T-helper 17 cell (primary cell): ENCODE data around the gene EML4. TPM values are rescaled to one million over a fixed set of nuclear protein-coding genes. Genes with fewer than 3 reads are reported as not detected.
A peak's percentile ranks its signal among the peaks of the same experiment; 100 is the strongest.
"Not testable (repeated sequence)": the region's sequence is repeated elsewhere in the genome, so short reads cannot be mapped to it uniquely, and the experiment has no call there.

ENCODE experiments used
- ATAC-seq: fragments of 150-1000 bp; cut with Tn5 transposase; 2 replicates; pipeline ENCODE4 v1.10.0; 2021; ENCODE audit warnings: mild to moderate bottlenecking, moderate library complexity
- DNase-seq, 3 donors: peaks; one replicate each; pipeline versions ENCODE4 v3.0.0 to v3.0.0-alpha.2; 2020 to 2021
- H3K9me3 ChIP-seq: one replicate; pipeline ENCODE4 v1.7.0; 2013; ENCODE audit warnings: low read length, mild to moderate bottlenecking; ENCODE audit not compliant: control insufficient read depth, poor library complexity, severe bottlenecking
- H3K27ac Mint-ChIP-seq: one replicate; pipeline ENCODE4 v1.8.0; 2022; ENCODE audit warnings: mild to moderate bottlenecking, moderate library complexity, mixed read lengths
- H3K27me3 Mint-ChIP-seq: one replicate; pipeline ENCODE4 v1.8.0; 2022; ENCODE audit warnings: mixed read lengths
- H3K36me3 Mint-ChIP-seq: one replicate; pipeline ENCODE4 v1.8.0; 2022; ENCODE audit warnings: low read depth, mixed read lengths
- H3K4me1 Mint-ChIP-seq: one replicate; pipeline ENCODE4 v1.8.0; 2022; ENCODE audit warnings: mild to moderate bottlenecking, mixed read lengths
- H3K4me3 Mint-ChIP-seq: one replicate; pipeline ENCODE4 v1.8.0; 2022; ENCODE audit warnings: mild to moderate bottlenecking, moderate library complexity, mixed read lengths
- total RNA-seq, 4 donors: library from RNA in 2 of 4; stranded (reverse) in 2 of 4; gene quantifications; one replicate each; pipeline ENCODE4 v1.2.3 and lab custom pipeline; 2022 to 2026

EML4 gene
- total RNA-seq, 2 donors from 2014 or later: 292 to 348 TPM

- H3K4me3 Mint-ChIP-seq: no peak overlapping the region
- H3K4me1 Mint-ChIP-seq: peaks cover 25% of the 10 kb centered on the region
- H3K36me3 Mint-ChIP-seq: peaks cover 5% of the 10 kb centered on the region
- no peaks in the 10 kb centered on the region for H3K9me3 ChIP-seq
- H3K27me3 Mint-ChIP-seq: no peaks in the 10 kb centered on the region
- DNase-seq (no peak), ATAC-seq (no peak)
- H3K27ac Mint-ChIP-seq: peak overlapping the region; percentile 14
These were observed 169.5 kb downstream of the EML4 start for GRCh38 chr2:42338567-42339190.

DNA sequence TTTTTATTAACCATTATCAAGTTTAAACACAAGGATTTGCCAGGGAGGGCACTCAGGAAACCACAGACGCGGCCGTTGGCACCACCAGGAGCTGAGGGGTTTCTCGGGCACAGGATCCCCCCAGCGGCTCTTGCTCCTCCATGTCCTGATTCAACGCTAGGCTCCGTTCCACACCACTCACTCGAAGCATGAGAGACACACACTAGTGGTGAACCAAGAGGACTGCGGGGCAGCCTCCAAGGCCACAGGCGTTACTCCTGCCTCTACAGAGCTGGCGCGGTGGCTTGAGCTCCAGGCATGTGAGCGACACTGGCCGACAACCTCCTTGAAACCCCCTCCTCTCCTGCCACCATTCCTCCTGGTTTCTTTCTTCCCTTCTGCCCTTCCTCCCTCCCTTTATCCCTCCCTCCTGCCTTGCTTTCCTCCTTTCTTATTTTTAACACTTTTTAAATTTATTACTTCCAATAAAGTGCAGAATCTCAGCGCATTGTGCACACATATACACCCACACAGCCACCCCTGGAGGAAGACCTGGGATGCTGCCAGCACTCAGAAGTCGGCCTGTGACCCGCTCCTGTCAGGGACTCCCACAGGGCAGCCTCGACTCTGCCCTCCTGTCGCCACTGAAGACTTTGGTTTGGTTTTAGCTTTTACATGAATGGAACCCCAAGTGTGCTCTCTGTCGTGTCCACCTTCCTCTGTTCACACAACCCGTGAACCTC, 170.2 kb downstream of the EML4 start:
- DNase-seq (no peak), ATAC-seq (peak; percentile 24)
- peaks cover 2% of the 10 kb centered on the region for H3K36me3 Mint-ChIP-seq
- H3K9me3 ChIP-seq: no peaks in the 10 kb centered on the region
- H3K4me3 Mint-ChIP-seq: no peak overlapping the region
- H3K27ac Mint-ChIP-seq: peak overlapping the region; percentile 14
- H3K27me3 Mint-ChIP-seq: no peaks in the 10 kb centered on the region
- peaks cover 28% of the 10 kb centered on the region for H3K4me1 Mint-ChIP-seq

DNA sequence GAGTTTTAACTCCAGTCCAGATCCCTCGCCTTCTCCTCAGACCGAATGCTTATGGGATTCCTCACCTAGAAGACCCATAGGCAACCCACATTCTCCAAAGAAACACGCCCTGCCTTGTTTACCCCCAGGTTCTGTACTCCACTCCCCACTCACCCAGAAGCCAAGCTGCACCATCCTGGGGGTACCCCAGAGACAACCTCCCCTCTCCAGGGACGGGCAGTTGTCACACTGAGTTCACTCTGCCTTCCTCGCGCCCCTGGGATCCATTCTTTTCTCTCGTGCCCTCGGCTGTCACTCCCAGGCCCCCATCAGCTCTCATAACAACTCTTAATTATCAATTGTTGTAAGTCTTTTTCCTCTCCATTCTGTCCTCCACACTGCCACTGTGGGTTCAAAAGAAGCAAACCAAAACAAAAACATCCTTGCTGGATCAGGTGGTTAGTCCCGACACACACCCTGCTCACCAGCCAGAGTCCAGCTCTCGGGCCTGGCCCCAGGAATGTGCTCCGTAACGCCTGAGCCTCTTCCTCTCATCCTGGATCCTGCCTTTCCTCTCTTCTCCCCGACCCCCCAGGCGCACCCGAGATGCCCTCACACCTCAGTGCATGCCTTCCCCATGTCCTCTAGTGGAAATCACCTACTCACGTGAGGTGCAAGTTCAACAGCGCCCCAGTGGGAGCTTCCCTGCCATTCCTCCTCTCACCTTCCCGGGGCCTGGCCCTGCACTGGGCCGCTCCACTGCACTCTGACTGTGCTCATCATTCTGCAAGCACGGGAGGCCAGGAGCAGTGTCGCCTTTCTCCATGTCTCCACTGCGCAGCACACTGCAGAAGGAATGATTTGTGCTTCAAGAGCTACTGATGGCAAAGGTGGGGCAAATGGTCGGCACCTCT, 171.1 kb downstream of the EML4 start:
- peak overlapping the region; percentile 71 for H3K4me3 Mint-ChIP-seq
- peaks cover 2% of the 10 kb centered on the region for H3K36me3 Mint-ChIP-seq
- H3K27me3 Mint-ChIP-seq: no peaks in the 10 kb centered on the region
- ATAC-seq: no peak
- H3K4me1 Mint-ChIP-seq: peaks cover 28% of the 10 kb centered on the region
- no peak for DNase-seq
- H3K9me3 ChIP-seq: no peaks in the 10 kb centered on the region
- peak overlapping the region; percentile 14 for H3K27ac Mint-ChIP-seq

DNA sequence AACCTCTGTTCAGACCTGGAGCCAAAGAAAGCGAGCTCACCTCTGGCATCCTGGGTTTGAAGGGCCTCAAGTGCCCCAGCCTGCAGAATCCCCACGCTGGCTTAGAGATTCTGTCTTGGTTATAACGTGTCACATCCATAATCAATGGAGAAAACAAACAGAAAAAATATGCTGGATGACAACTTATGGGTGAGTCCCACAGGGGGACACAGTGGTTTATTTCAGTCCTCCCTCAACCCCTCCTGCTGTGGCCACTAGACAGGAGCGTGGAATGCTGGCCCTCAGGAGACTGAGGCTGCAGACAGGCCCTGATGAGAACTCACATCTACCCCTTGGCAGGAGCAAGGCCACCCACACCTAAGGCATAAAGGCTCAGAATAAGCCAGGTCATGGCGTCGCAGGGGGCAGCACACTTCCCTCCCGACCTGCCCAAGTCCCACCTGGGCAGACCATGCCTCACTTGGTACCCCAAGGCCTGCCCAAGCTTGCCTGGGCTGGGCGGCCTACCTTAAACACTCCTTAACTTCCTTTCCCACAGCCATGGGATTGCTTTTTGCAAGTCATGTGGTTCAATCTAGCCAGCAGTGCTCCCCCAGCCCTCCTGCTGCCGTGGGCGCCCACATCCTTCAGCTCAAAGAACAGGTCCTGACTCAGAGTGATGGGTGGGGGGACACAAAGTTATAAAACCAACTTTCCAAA, 171.9 kb downstream of the EML4 start:
- Mint-ChIP-seq H3K27me3 (no peaks in the 10 kb centered on the region), H3K36me3 (peaks cover 2% of the 10 kb centered on the region), H3K4me1 (peaks cover 30% of the 10 kb centered on the region), H3K27ac (peak overlapping the region; percentile 14), H3K4me3 (no peak overlapping the region)
- ATAC-seq: no peak
- DNase-seq: no peak
- no peaks in the 10 kb centered on the region for H3K9me3 ChIP-seq

DNA sequence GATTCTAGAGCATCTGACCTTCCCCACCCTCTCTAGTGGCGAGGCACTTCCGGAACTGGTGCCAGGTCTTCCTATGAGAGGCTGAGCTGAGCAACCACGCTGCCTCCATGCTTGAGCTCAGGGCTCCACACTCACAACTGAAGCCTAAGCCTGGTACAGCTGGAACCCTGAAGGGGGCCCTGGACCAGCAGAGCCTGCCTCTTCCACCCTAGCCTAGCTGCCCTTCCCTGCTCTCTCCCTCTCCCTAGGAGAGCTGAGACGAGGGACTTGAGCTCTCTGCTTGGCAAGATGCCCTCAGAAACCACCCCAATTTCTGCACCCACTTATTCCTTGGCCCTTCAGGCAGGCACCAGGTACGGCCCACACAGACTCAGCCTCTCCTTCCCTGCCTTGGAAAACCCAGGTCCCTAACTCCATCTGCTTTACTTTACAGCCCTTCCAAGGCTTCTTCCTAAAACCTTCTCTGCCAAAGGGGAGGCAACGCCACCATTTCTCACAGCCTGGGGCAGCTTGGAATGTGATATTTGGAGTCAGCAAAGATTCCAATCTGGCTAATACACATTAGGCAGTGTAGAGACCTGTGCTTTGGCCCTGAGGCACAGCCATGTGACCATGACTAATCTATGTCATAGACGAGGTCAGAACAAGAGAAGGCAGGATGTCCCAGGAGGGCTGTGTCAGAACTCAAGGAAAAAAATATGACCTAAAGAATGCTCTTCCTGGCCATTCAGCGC, 173.1 kb downstream of the EML4 start:
- H3K4me3 Mint-ChIP-seq: peak overlapping the region; percentile 15
- peaks cover 30% of the 10 kb centered on the region for H3K4me1 Mint-ChIP-seq
- no peaks in the 10 kb centered on the region for H3K9me3 ChIP-seq
- H3K27ac Mint-ChIP-seq: peak overlapping the region; percentile 14
- no peaks in the 10 kb centered on the region for H3K27me3 Mint-ChIP-seq
- DNase-seq (no peak), ATAC-seq (peak; percentile 22)
- peaks cover 2% of the 10 kb centered on the region for H3K36me3 Mint-ChIP-seq

DNA sequence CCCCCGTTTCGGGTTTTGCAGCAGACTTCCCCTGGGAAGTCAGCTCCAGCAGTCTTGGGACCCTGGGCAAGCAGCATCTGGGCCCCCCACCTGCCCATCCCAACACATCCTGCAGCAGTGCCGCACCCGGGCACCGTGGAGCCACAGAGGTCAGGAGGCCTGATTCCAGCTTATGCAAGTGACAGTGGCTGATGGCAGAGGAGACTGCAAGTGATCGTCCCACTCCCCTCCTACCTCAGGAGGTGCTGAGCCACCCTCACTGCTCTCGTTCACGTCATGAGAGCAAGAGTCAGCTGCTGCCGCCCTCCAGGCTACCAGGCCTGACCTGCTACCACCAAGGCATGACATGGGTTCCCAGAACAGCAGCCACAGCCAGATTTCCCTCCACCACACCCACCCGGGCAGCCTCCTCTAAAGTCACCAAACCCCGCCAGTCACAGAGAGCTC, 173.7 kb downstream of the EML4 start:
- peak overlapping the region; percentile 15 for H3K4me3 Mint-ChIP-seq
- no peak for DNase-seq

DNA sequence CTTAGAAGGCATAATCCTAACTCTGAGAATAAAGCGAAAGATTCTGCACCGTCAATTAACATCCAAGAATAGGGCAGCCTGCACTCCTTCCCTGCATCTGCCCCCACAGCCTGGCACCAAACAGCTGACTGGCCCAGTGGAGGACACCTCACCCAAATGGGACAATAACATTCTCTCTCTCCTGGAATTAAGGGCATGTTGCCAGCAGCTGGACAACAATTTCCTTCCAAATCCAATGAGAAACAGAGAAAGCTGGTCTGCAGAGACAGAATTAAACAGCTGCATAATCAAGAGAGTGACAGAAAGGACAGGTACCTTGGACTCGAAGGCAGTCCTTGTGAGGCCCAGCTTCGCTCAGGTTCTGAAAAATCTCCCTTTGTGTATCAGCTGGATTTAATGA, 176.8 kb downstream of the EML4 start:
- H3K4me1 Mint-ChIP-seq: peaks cover 33% of the 10 kb centered on the region
- no peaks in the 10 kb centered on the region for H3K27me3 Mint-ChIP-seq
- ATAC-seq (no peak), DNase-seq (no peak)
- H3K4me3 Mint-ChIP-seq: no peak overlapping the region
- peak overlapping the region; percentile 29 for H3K27ac Mint-ChIP-seq
- peaks cover 2% of the 10 kb centered on the region for H3K36me3 Mint-ChIP-seq
- no peaks in the 10 kb centered on the region for H3K9me3 ChIP-seq

More for the DNA sequence above, 173.7 kb downstream of the EML4 start:
- Mint-ChIP-seq H3K27me3 (no peaks in the 10 kb centered on the region), H3K36me3 (peaks cover 2% of the 10 kb centered on the region), H3K4me1 (peaks cover 34% of the 10 kb centered on the region), H3K27ac (peak overlapping the region; percentile 14)
- no peak for ATAC-seq
- H3K9me3 ChIP-seq: no peaks in the 10 kb centered on the region

GRCh38 chr2:42346856-42347255, 177.7 kb downstream of the EML4 start:
- not testable (repeated sequence) for H3K36me3 Mint-ChIP-seq, H3K4me3 Mint-ChIP-seq, ATAC-seq, H3K27me3 Mint-ChIP-seq, DNase-seq, H3K27ac Mint-ChIP-seq, H3K9me3 ChIP-seq
- peaks cover 34% of the 10 kb centered on the region for H3K4me1 Mint-ChIP-seq

- not testable (repeated sequence) for H3K9me3 ChIP-seq, ATAC-seq, H3K36me3 Mint-ChIP-seq, H3K27ac Mint-ChIP-seq, DNase-seq, H3K4me3 Mint-ChIP-seq, H3K27me3 Mint-ChIP-seq
- H3K4me1 Mint-ChIP-seq: peaks cover 30% of the 10 kb centered on the region
These were observed 178.4 kb downstream of the EML4 start for GRCh38 chr2:42347518-42347917.

DNA sequence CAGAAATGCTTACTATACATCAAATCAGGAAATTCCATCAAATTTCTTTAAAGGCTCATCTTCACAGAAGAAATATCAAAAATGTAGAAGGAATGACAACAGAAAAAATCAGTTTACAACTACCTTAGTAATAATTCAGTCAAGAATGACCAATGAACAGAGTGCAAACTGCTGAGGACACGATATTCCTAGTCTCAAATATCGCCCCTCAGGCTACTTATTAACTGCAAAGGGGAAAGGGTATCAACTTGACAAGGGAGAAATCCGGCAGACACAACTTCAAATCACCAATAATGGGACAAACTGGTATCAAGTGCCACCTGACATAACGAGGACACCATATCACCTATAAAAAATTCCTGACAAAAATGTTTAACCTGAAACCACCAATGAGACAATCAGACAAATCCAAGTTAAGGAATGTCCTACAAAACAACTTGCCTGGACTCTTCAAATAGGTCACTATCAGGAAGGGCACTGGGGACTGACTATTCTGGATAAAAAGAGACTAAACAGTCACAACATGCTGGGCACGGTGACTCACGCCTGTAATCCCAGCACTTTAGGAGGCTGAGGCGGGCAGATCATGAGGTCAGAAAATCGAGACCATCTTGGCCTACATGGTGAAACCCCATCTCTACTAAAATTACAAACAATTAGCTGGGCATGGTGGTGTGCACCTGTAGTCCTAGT, 179.1 kb downstream of the EML4 start:
- Mint-ChIP-seq H3K36me3 (peaks cover 2% of the 10 kb centered on the region), H3K27me3 (no peaks in the 10 kb centered on the region), H3K4me3 (peak overlapping the region; percentile 39), H3K4me1 (peaks cover 25% of the 10 kb centered on the region), H3K27ac (peak overlapping the region; percentile 8)
- no peak for ATAC-seq
- H3K9me3 ChIP-seq: no peaks in the 10 kb centered on the region
- no peak for DNase-seq

DNA sequence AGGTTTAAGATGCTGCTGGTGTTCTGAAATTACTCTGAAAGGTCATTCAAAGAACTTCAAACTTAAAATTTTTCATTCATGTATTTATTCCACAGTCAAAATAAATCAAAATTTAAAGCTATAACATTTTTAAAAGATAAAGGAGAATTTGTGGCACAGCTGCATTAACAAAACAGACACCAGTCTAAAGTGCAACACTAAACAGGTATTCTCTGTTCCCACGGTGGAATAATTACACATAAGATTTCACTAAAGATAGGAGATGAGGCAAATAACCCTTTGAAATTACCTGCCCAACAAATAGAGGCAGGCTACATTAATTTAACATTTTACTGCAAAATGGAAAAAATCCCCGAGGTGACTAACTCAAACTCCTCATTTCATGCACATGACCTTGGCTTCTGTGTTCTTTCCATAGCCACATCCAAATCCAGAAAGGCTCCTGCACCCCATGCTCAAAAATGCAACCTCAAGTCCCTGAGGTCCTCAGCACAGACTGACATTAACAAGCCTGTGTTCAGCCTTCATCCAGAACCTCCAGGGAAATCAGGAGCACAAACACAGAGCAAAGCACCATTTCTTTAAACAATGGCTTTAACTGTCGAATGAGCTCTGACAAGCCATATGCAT, 181.4 kb downstream of the EML4 start:
- no peaks in the 10 kb centered on the region for H3K9me3 ChIP-seq
- ATAC-seq (no peak), DNase-seq (no peak)
- Mint-ChIP-seq H3K27ac (no peak overlapping the region), H3K4me3 (no peak overlapping the region), H3K36me3 (no peaks in the 10 kb centered on the region), H3K4me1 (peaks cover 33% of the 10 kb centered on the region), H3K27me3 (no peaks in the 10 kb centered on the region)
